Fibroblast of lung (primary cell): ENCODE measurements around the gene ITK. TPM values are rescaled to one million over a fixed set of nuclear protein-coding genes. Genes with fewer than 3 reads are reported as not detected.

Source experiments
- DNase-seq, 2 donors: peaks; one replicate each; pipeline versions ENCODE4 v3.0.0 to v3.0.0-alpha.2; 2010; ENCODE audit warnings: low read depth in 2 of 2
- H2AFZ ChIP-seq: 2 replicates; pipeline ENCODE4 v1.5.1; 2012; ENCODE audit warnings: low read length, control low read depth, inconsistent platforms
- H3K27ac ChIP-seq: 2 replicates; pipeline ENCODE4 v1.5.1; 2011; ENCODE audit warnings: low read length, control low read depth; ENCODE audit not compliant: insufficient read depth
- H3K27me3 ChIP-seq: 2 replicates; pipeline ENCODE4 v1.5.1; 2011; ENCODE audit warnings: mild to moderate bottlenecking, low read length; ENCODE audit not compliant: control insufficient read depth, insufficient read depth
- H3K36me3 ChIP-seq: 2 replicates; pipeline ENCODE4 v1.5.1; 2011; ENCODE audit warnings: low read length; ENCODE audit not compliant: control insufficient read depth, insufficient read depth
- H3K4me1 ChIP-seq: 2 replicates; pipeline ENCODE4 v1.5.1; 2011; ENCODE audit warnings: low read length; ENCODE audit not compliant: control insufficient read depth, insufficient read depth; ENCODE audit errors: extremely low read depth
- H3K4me2 ChIP-seq: 2 replicates; pipeline ENCODE4 v1.5.1; 2011; ENCODE audit warnings: low read length, control low read depth; ENCODE audit not compliant: insufficient read depth; ENCODE audit errors: extremely low read depth
- H3K4me3 ChIP-seq, 4 experiments: fragments of 200-600 bp in 1 of 4; sonication (generic) in 1 of 4; replicated peaks in 1 of 4; 2 replicates each; pipeline ENCODE4 v1.5.1; 2011 to 2016; ENCODE audit warnings: low read length in 4 of 4, low read depth in 3 of 4, mild to moderate bottlenecking in 3 of 4, control low read depth in 2 of 4, inconsistent platforms in 1 of 4, mixed read lengths in 1 of 4; ENCODE audit not compliant: insufficient read depth in 1 of 4; ENCODE audit errors: control extremely low read depth in 1 of 4
- H3K79me2 ChIP-seq: 2 replicates; pipeline ENCODE4 v1.5.1; 2012; ENCODE audit warnings: mild to moderate bottlenecking, low read length, inconsistent platforms; ENCODE audit not compliant: control insufficient read depth, insufficient read depth
- H3K9ac ChIP-seq: 2 replicates; pipeline ENCODE4 v1.5.1; 2011; ENCODE audit warnings: mild to moderate bottlenecking, low read length, control low read depth; ENCODE audit not compliant: insufficient read depth
- H3K9me3 ChIP-seq: 2 replicates; pipeline ENCODE4 v1.5.1; 2012; ENCODE audit warnings: low read depth, low read length; ENCODE audit not compliant: control insufficient read depth, insufficient read depth
- H4K20me1 ChIP-seq: 2 replicates; pipeline ENCODE4 v1.5.1; 2011; ENCODE audit warnings: low read length; ENCODE audit not compliant: control insufficient read depth, insufficient read depth; ENCODE audit errors: extremely low read depth
- EZH2 ChIP-seq: IDR thresholded peaks from 2 replicates; pipeline ENCODE4 v1.5.1; 2012; ENCODE audit warnings: low read length, control low read depth, mild to moderate bottlenecking; ENCODE audit errors: missing control alignments
- polyA plus RNA-seq, 2 donors: library from polyadenylated mRNA; depleted of rRNA in 1 of 2; stranded (reverse) in 1 of 2; unstranded in 1 of 2; fragments of >200 nt; gene quantifications; 2 replicates each; pipeline ENCODE4 v1.2.1, GENCODE V29; 2011 to 2012; ENCODE audit warnings: missing spikeins in 1 of 2
- total RNA-seq: library from RNA; depleted of rRNA; stranded (reverse); fragments of >200 nt; gene quantifications from 2 replicates; pipeline ENCODE4 v1.2.1, GENCODE V29; 2014
- TF ChIP-seq, protein P1 (sequence below), 2 donors: IDR thresholded peaks in 1 of 2; conservative IDR thresholded peaks in 1 of 2; 1 replicate in 1 of 2; 2 replicates in 1 of 2; pipeline ENCODE4 v1.5.1; 2011 to 2012; ENCODE audit warnings: low read length in 2 of 2, control low read depth in 1 of 2, inconsistent platforms in 1 of 2, low read depth in 1 of 2, mild to moderate bottlenecking in 1 of 2

Gene ITK
- total and polyA plus RNA-seq, 2 donors (not counting 1 experiment from before 2014, with no cell fraction given) = 0.17 TPM; not detected in 1

DNA sequence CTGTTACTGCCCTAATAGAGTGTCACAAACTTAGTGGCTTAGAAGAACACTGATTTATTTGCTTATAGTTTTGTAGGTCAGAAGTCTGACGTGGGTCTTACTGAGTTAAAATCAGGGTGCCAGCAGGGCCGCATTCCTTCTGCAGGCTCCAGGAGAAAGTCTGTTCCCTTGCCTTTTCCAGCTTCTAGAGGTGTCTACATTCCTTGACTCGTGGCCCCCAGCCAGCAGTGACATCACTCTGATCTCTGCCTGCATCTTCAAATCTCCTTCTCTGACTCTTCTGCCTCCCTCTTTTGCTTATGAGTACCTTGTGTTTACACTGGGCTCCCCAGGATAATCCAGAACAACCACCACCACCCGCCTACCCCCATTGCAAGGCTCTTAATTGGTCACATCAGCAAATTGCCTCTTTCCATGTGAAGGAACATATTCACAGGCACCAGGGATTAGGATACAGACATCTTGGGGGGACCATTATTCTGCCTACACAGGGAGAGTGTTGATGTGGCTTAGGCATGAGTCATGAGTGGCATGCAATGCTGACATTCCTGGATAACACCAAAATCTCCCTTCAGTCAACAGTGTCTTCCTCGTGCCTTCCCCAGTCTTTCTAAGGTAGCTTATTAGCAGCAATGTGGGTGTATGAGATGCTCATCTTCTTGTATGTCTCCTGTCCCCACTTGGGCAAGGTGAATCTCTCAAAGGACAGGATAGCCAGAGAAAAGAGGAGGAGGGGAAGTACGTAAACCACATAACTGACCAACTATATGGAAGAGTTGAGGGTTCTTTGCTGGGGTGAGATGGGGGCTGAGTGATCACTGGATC, 109.7 kb downstream of the ITK start:
- Histone ChIP-seq H3K9ac (no peak overlapping the region), H3K27ac (no peak overlapping the region), H2AFZ (no peak overlapping the region), H3K4me2 (peak overlapping the region; percentile 20), H3K4me1 (peaks cover 5% of the 10 kb centered on the region), H3K9me3 (no peaks in the 10 kb centered on the region), H3K36me3 (no peaks in the 10 kb centered on the region), H3K4me3 (no peak overlapping the region), H3K27me3 (no peaks in the 10 kb centered on the region), H3K79me2 (no peaks in the 10 kb centered on the region), H4K20me1 (no peaks in the 10 kb centered on the region)
- TF ChIP-seq EZH2 = no peak
- TF ChIP-seq, protein P1, sequence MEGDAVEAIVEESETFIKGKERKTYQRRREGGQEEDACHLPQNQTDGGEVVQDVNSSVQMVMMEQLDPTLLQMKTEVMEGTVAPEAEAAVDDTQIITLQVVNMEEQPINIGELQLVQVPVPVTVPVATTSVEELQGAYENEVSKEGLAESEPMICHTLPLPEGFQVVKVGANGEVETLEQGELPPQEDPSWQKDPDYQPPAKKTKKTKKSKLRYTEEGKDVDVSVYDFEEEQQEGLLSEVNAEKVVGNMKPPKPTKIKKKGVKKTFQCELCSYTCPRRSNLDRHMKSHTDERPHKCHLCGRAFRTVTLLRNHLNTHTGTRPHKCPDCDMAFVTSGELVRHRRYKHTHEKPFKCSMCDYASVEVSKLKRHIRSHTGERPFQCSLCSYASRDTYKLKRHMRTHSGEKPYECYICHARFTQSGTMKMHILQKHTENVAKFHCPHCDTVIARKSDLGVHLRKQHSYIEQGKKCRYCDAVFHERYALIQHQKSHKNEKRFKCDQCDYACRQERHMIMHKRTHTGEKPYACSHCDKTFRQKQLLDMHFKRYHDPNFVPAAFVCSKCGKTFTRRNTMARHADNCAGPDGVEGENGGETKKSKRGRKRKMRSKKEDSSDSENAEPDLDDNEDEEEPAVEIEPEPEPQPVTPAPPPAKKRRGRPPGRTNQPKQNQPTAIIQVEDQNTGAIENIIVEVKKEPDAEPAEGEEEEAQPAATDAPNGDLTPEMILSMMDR (conservative IDR thresholded peaks at IDR 0.05 in 1 of 2, IDR thresholded peaks at IDR 0.05 in 1 of 2; ENCODE audit: low read depth in 1 of 2, low read length in 2 of 2) = no peak
- peak in 1 of 2 donors; percentile 67 for DNase-seq

DNA sequence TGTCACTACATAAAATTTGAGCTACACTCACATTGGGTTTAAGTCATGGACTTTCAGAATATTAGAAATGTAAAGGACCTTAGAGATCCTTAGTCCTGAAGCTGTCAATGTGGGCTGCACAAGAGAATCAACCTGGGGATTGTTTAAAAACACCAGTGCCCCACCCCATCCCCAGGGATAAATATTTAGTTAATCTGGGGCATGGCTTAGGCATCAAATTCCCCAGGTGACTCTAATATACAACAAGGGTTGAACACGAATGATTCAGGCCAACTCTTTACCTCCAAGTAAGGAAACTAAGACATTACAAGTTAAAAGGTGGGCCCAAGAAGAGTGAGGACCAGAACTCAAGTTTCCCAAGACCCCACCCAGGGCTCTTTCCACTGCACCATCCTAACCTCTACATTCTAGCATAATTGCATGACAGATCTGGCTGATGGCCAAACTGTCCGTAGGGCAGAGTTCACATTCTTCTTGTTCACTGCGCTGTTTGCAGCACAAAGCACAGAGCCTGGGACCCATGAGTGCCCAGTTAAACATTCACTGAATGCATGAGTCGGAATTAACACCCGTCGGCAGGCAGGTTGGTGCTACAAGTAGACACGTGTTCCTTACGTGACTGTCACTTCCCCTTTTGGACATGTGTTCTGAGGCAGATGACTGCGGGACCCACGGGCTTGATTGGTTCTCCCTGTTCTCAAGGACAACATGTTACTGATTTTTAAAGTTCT, 110.5 kb downstream of the ITK start:
- H3K9me3 ChIP-seq = no peaks in the 10 kb centered on the region
- no peak overlapping the region for H3K4me2 ChIP-seq
- peak in 1 of 2 donors; percentile 28 for DNase-seq
- H2AFZ ChIP-seq = no peak overlapping the region
- TF ChIP-seq EZH2 = no peak
- TF ChIP-seq, protein P1 (conservative IDR thresholded peaks at IDR 0.05 in 1 of 2, IDR thresholded peaks at IDR 0.05 in 1 of 2; ENCODE audit: low read depth in 1 of 2, low read length in 2 of 2) = no peak
- no peak overlapping the region for H3K27ac ChIP-seq
- peaks cover 5% of the 10 kb centered on the region for H3K4me1 ChIP-seq
- no peaks in the 10 kb centered on the region for H3K79me2 ChIP-seq
- H4K20me1 ChIP-seq = no peaks in the 10 kb centered on the region
- no peaks in the 10 kb centered on the region for H3K36me3 ChIP-seq
- no peak overlapping the region for H3K9ac ChIP-seq
- no peak overlapping the region for H3K4me3 ChIP-seq
- H3K27me3 ChIP-seq = no peaks in the 10 kb centered on the region

DNA sequence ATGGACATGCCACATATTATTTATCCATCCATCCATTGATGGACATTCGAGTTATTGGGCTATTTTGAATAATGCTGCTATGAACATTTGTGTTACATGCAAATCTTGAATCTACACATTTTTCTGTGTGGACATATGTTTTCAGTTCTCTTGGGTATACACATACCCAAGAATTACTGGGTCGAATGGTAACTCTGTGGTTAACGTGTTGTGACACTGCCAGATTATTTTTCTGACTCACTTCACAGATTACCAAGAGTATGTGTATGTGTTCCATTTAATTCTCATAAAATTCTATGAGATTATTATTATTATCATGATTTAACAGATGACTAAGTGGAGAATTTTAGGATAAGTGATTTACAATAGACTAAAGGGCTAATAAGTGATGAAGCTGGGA, 112.0 kb downstream of the ITK start:
- H3K9me3 ChIP-seq = no peaks in the 10 kb centered on the region
- no peaks in the 10 kb centered on the region for H3K79me2 ChIP-seq
- no peak overlapping the region for H3K4me2 ChIP-seq
- no peaks in the 10 kb centered on the region for H3K27me3 ChIP-seq
- no peak overlapping the region for H3K27ac ChIP-seq
- no peaks in the 10 kb centered on the region for H4K20me1 ChIP-seq
- H3K36me3 ChIP-seq = no peaks in the 10 kb centered on the region
- DNase-seq = no peak
- no peak overlapping the region for H2AFZ ChIP-seq
- H3K4me3 ChIP-seq = no peak overlapping the region
- H3K4me1 ChIP-seq = peaks cover 5% of the 10 kb centered on the region
- TF ChIP-seq EZH2 = no peak
- TF ChIP-seq, protein P1 (conservative IDR thresholded peaks at IDR 0.05 in 1 of 2, IDR thresholded peaks at IDR 0.05 in 1 of 2; ENCODE audit: low read depth in 1 of 2, low read length in 2 of 2) = no peak
- no peak overlapping the region for H3K9ac ChIP-seq
